HUES64 (cell line): ENCODE data around the gene GRAMD2B. TPM values are rescaled to one million over a fixed set of nuclear protein-coding genes. Genes with fewer than 3 reads are reported as not detected.
"Not testable (repeated sequence)": the region's sequence is repeated elsewhere in the genome, so short reads cannot be mapped to it uniquely, and the experiment has no call there.

Experiments
- H3K27ac ChIP-seq: 2 replicates; pipeline ENCODE4 v1.7.0; 2013; ENCODE audit warnings: low read depth, low read length, inconsistent platforms
- H3K27me3 ChIP-seq: 2 replicates; pipeline ENCODE4 v1.6.1; 2013; ENCODE audit warnings: mild to moderate bottlenecking, low read length; ENCODE audit not compliant: insufficient read depth
- H3K36me3 ChIP-seq: 2 replicates; pipeline ENCODE4 v1.6.1; 2013; ENCODE audit warnings: mild to moderate bottlenecking, low read length; ENCODE audit not compliant: insufficient read depth
- H3K4me1 ChIP-seq: 2 replicates; pipeline ENCODE4 v1.6.1; 2013; ENCODE audit warnings: mild to moderate bottlenecking, low read length, moderate library complexity; ENCODE audit not compliant: insufficient read depth
- H3K4me3 ChIP-seq: 2 replicates; pipeline ENCODE4 v1.5.1; 2013; ENCODE audit warnings: mild to moderate bottlenecking, low read length, moderate library complexity
- H3K9ac ChIP-seq: 2 replicates; pipeline ENCODE4 v1.6.1; 2013; ENCODE audit warnings: mild to moderate bottlenecking, low read depth, low read length
- H3K9me3 ChIP-seq: 2 replicates; pipeline ENCODE4 v1.6.1; 2013; ENCODE audit warnings: low read depth, low read length; ENCODE audit not compliant: insufficient read depth
- WGBS: fragments of 150-250, 120-280 bp; methylation state at CpG from one replicate; pipeline ENCODE4 v1.1.7; 2013; ENCODE audit warnings: missing lambda C conversion rate; 5-methylcytosine and 5-hydroxymethylcytosine counted together
- polyA plus RNA-seq, 2 experiments: library from polyadenylated mRNA; stranded (reverse); fragments of 50-300 nt; gene quantifications; one replicate each; pipeline ENCODE4 v1.2.3, GENCODE V29; 2013

GRAMD2B gene, protein sequence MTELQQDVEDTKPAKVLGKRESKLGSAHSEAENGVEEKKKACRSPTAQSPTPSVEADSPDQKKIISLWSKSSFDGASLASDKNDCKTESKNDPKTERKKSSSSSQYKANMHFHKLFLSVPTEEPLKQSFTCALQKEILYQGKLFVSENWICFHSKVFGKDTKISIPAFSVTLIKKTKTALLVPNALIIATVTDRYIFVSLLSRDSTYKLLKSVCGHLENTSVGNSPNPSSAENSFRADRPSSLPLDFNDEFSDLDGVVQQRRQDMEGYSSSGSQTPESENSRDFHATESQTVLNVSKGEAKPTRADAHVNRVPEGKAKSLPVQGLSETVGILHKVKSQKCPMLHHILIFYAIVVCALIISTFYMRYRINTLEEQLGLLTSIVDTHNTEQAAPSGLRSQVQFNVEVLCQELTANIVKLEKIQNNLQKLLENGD
- 7.1 TPM for polyA plus RNA-seq (2013, experiment 1 of 2)
- polyA plus RNA-seq (2013, experiment 2 of 2) = 8.3 TPM

DNA sequence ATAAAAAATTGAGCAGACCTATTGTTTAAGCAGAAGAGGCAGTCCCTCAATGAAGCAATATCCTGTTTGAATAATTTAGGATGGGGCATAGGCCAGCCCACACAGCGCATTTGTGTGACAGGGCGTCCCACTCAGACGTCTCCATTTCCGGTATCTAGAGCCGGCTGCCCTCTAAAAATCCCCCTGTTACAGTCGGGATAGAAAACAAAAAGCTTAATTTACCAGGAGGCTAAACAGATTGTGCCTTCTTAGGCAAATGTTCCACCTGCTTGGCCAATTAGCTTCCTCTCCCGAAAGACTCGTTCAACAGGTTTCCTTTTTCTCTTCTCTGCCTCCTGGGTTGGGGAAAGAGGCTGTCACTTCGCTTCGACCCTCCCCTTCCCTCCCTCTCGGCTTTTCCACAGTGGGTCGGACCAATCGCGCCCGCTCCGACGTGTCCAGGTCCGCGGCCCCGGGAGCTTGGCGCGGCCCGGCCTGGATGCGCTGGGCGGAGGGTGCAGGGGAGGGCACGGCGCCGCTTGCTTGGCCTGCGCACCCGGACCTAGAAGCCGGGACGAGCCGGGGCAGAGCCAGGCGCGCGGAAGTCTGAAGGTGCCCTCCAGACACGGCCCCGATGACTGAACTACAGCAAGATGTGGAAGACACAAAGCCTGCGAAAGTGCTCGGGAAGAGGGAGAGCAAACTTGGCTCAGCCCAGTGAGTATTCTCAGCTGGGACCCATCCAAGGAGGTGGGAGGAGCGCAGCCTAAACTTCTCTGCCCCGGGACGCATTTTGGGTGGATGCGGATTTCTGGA is at the start of gene GRAMD2B:
GRAMD2B (plus strand) TSS at position 416 of the 795 bp plus-strand sequence; CDS start at position 614, 198 bp downstream.
- Histone ChIP-seq H3K27ac (peak within 1 kb of the TSS; percentile 80), H3K9me3 (no peaks in the 10 kb centered on the region), H3K4me1 (peaks cover 10% of the 10 kb centered on the region; the same call in 1 of the 2 replicates), H3K9ac (peak within 1 kb of the TSS; percentile 81), H3K36me3 (0 out of 2 replicates have a peak, but pooled peaks cover 3% of the 10 kb centered on the region), H3K27me3 (no peaks in the 10 kb centered on the region), H3K4me3 (peak within 1 kb of the TSS; percentile 85)
- WGBS = 2% methylated on average over 43 of the region's 44 CpGs

DNA sequence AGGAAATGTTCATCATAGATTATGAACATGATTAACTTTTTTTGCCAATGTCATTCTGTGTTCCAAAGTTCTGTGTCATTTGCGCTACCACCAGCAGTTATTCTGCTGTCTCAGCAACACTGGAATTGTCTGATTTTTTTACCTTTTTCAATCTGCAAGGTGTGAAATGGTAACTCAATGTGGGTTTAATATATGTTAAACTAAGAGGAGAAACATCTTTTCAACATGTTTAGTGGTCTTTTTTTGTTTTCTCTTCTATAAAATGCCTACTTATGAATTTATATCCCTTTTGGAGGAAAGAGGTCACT is 49.1 kb upstream of the GRAMD2B start:
- no peaks in the 10 kb centered on the region for H3K36me3 ChIP-seq
- H3K9ac ChIP-seq = no peak overlapping the region
- no peaks in the 10 kb centered on the region for H3K9me3 ChIP-seq
- no peaks in the 10 kb centered on the region for H3K27me3 ChIP-seq
- WGBS = 97% methylated on average over 1 of the region's 1 CpG
- no peak overlapping the region for H3K27ac ChIP-seq
- H3K4me1 ChIP-seq = peaks cover 42% of the 10 kb centered on the region
- H3K4me3 ChIP-seq = no peak overlapping the region

DNA sequence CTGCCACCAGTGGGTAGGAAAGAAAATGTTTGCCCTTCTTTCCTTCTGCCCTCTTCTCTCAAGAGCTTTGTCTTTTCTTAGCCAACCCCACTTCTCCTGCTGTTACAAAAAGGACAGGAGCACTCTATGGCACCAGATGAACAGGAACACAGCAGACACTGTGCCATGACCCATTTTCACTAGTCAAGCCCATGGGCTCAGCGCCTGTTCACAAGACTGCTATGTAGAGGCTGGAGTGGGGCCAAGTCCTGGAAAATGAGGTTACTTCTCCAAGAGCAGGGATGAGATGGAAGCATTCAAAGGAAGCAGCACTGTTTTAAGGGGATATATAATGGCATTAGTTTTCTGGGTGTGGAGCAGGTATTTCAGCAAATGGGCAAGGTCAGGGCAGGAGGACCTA is 46.8 kb upstream of the GRAMD2B start:
- Histone ChIP-seq H3K9ac (no peak overlapping the region), H3K9me3 (no peaks in the 10 kb centered on the region; the same call in 1 of the 2 replicates), H3K4me3 (no peak overlapping the region), H3K27me3 (no peaks in the 10 kb centered on the region), H3K4me1 (peaks cover 19% of the 10 kb centered on the region), H3K27ac (no peak overlapping the region), H3K36me3 (no peaks in the 10 kb centered on the region)
- WGBS = 88% methylated on average over 1 of the region's 1 CpG

DNA sequence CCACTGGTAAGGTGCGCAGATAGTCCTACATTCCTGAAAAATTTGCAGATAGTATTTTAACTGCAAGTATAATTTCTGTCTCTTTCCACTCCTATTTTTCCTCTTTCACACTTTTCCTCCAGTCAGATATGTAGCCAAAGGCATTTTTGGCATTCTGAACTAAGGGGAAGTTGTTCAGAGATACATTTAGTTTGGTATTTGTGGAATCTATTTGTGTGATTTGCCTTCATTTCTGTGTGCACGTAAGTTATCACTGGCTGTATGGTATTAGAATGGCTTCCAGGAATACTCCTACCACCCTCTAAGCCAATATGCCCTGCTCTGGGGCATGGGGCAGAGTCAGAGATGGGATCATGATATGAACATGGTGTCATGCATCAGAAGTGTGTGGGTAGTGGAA is 45.8 kb upstream of the GRAMD2B start:
- WGBS = 100% methylated on average over 2 of the region's 2 CpGs
- Histone ChIP-seq H3K27ac (no peak overlapping the region), H3K9me3 (peaks cover 6% of the 10 kb centered on the region; the same call in 1 of the 2 replicates), H3K27me3 (no peaks in the 10 kb centered on the region), H3K4me1 (peaks cover 13% of the 10 kb centered on the region), H3K36me3 (no peaks in the 10 kb centered on the region), H3K4me3 (no peak overlapping the region), H3K9ac (no peak overlapping the region)

DNA sequence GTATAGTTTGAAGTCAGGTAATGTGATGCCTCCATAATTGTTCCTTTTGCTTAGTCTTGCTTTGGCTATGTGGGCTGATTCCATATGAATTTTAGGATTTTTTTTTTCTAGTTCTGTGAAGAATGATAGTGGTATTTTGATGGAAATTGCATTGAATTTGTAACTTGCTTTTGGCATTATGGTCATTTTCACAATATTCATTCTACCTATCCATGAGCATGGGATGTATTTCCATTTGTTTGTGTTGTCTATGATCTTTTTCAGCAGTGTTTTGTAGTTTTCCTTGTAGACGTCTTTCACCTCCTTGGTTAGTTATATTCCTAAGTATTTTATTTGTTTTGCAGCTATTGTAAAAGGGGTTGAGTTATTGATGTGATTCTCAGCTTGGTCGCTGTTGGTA is 42.9 kb upstream of the GRAMD2B start:
- not testable (repeated sequence) for H3K9me3 ChIP-seq, H3K27ac ChIP-seq, H3K4me3 ChIP-seq, H3K36me3 ChIP-seq, H3K27me3 ChIP-seq, H3K9ac ChIP-seq, H3K4me1 ChIP-seq
- 93% methylated on average over 2 of the region's 2 CpGs for WGBS

DNA sequence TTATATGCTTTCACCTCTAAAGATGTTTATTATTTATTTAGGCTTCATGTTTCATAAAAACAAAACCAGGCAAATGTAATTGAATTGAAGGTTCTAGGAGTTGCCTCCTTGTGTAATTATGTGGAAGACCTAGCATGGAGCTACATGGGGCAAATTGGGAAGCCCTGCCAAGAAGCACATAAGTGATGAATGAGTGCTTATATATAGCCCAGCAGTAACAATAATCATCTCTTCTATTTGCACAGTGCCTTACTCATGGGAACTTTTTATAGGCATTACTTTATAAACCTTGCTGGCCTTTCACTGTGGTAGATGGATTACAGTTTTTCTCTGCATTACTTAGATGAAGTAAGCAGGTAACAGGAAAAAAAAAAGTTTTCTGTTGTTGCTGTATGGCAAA is 40.0 kb upstream of the GRAMD2B start:
- H3K4me3 ChIP-seq = no peak overlapping the region
- no peak overlapping the region for H3K27ac ChIP-seq
- peaks cover 6% of the 10 kb centered on the region; the same call in 1 of the 2 replicates for H3K9me3 ChIP-seq
- H3K27me3 ChIP-seq = no peaks in the 10 kb centered on the region
- H3K36me3 ChIP-seq = no peaks in the 10 kb centered on the region
- no peak overlapping the region for H3K9ac ChIP-seq
- H3K4me1 ChIP-seq = peaks cover 8% of the 10 kb centered on the region; the same call in 1 of the 2 replicates

DNA sequence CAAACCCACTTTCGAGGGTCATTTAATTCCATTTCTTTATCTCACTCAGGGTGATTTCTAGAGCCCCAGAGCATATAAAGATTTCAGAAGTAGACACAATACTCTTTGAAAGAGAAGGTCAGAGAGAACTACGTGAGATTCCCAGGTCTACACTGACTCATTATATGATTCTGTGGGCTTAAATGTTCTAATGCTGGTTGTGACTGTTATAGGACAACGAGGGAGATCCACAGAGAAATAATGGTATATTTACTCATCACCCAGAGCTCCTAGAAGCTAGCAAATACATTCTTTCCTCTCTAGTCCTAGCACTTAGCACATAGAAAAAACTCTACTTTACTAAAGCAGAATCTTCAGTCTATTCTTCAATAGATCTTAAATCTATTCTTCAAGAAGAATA is 39.4 kb upstream of the GRAMD2B start:
- Histone ChIP-seq H3K27ac (no peak overlapping the region), H3K4me3 (no peak overlapping the region), H3K27me3 (no peaks in the 10 kb centered on the region), H3K9me3 (peaks cover 6% of the 10 kb centered on the region; the same call in 1 of the 2 replicates), H3K9ac (no peak overlapping the region), H3K4me1 (peaks cover 8% of the 10 kb centered on the region; the same call in 1 of the 2 replicates), H3K36me3 (no peaks in the 10 kb centered on the region)
- 95% methylated on average over 3 of the region's 3 CpGs for whole genome bisulfite sequencing

DNA sequence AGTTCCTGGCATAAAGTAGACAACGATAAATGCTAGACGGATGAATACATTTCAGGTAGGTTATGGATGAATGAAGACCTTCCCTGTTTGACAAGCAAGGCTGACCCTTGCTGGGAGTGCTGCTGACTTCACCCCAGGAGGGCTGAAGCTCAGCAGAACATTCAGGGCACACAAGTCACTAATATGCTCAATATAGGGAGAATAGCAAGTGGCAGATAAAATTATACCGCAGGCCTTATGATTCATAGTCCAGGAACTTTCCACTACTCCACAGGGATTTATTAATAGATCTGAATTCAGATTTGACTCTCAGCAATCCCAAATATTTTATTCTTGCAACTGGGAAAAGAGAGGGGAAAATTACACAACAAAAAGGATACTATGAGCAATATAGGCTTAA is 38.2 kb upstream of the GRAMD2B start:
- peaks cover 8% of the 10 kb centered on the region; the same call in 1 of the 2 replicates for H3K4me1 ChIP-seq
- no peak overlapping the region for H3K4me3 ChIP-seq
- peaks cover 6% of the 10 kb centered on the region; the same call in 1 of the 2 replicates for H3K9me3 ChIP-seq
- H3K27me3 ChIP-seq = no peaks in the 10 kb centered on the region
- no peak overlapping the region for H3K27ac ChIP-seq
- H3K9ac ChIP-seq = no peak overlapping the region
- H3K36me3 ChIP-seq = no peaks in the 10 kb centered on the region
- WGBS = 93% methylated on average over 2 of the region's 3 CpGs

DNA sequence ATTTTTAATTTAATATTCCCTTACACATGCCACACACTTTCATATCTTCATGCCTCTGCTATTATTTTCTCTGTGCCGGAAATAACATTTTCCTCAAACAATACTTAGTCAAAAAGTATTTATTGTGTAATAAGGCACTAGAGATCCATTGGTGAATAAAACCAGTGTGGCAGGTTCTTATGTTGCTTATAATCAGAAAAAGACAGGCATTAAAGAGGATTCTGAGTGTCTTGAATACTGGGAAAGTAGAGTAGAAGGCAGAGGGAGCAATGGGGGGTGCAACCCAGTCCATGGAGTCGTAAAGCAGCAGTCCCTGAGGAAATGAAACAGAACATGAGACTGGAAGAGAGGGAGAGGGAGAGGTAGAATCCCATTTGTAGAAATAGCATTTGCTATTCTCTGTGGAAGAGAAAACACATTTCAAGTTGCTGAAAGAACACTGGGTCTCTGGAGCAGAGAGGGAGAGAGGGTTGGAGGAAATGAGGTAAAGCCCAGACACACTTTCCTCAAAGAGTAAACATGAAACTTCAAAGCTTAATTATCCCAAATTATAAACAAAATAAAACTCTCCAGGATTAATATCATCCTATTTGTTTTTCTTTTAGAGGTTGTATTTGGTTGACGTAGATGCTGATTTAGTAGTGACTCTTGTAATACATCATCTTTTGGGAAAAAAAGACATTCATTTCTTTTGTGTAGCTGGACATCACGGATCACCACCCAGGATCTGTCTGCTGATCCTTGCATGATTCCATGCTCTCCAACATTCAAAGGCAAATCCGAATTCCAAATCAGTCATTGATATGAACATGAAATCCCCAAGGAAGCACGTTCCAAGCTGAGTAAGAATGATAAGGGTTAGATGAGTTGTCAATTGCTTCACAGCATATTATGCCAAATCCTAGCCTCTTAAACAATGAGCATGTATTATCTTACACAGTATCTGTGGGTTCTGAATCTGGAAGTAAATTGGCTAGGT is 37.4 kb upstream of the GRAMD2B start:
- H3K9ac ChIP-seq = no peak overlapping the region
- no peaks in the 10 kb centered on the region for H3K27me3 ChIP-seq
- no peak overlapping the region for H3K4me3 ChIP-seq
- peaks cover 6% of the 10 kb centered on the region; the same call in 1 of the 2 replicates for H3K9me3 ChIP-seq
- no peak overlapping the region for H3K27ac ChIP-seq
- 87% methylated on average over 5 of the region's 6 CpGs for WGBS
- no peaks in the 10 kb centered on the region for H3K36me3 ChIP-seq
- H3K4me1 ChIP-seq = peaks cover 8% of the 10 kb centered on the region; the same call in 1 of the 2 replicates

DNA sequence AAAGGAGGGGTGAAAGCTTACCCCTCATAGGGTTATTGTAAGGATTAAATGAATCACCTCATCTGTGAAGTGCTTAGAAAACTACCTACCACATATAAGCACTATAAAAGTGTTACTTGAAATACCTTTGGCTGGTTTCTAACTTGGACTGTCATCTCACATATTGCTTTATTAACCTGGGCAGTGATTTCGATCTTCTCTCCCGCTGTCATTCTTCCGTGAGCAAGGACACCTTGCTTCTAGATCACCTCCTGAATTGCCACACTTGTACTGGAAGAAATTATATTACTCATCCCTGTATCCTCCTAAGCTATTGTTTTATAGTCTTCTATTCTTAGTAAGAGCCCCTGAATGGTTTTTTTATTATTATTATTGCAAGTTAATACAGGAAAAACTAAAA is 34.0 kb upstream of the GRAMD2B start:
- no peak overlapping the region for H3K9ac ChIP-seq
- H3K27me3 ChIP-seq = no peaks in the 10 kb centered on the region
- H3K27ac ChIP-seq = no peak overlapping the region
- no peak overlapping the region for H3K4me3 ChIP-seq
- 95% methylated on average over 3 of the region's 3 CpGs for WGBS
- peaks cover 6% of the 10 kb centered on the region; the same call in 1 of the 2 replicates for H3K9me3 ChIP-seq
- H3K36me3 ChIP-seq = no peaks in the 10 kb centered on the region
- peaks cover 8% of the 10 kb centered on the region; the same call in 1 of the 2 replicates for H3K4me1 ChIP-seq
